GM15510 (cell line): ENCODE data around the gene PHYHIPL.

Source experiments
- POLR2A ChIP-seq: IDR thresholded peaks from 3 replicates; pipeline ENCODE4 v1.6.1; 2011; ENCODE audit warnings: borderline replicate concordance; ENCODE audit not compliant: insufficient read length; ENCODE audit errors: extremely low read depth

The PHYHIPL gene

DNA sequence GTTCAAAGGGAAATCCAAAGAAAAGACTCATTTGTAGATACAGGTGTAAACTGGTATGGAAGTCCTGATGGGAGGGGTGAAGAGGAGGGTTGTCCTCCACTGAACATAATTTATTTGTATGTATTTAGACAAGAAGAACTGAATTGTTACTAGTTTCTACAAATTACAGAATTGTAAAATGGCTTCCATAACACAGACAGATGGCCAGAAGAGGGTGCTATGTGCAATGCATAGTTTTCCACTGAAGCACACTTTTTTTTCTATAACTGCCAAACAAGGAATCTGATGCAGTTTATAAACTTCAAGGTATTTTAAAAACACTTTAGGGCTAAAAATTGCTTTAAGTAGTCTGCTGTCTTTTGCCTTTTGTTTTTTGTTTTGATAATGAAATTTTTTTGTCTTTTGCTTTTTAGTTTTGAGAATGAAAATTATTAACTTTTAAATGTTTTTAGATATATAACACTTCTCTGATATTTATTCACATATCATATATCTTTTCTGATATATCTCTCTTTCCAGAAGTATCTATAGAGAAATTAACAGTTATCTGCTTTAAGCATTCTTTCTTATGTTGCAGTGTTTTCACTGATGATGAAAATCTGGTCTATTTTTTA lies 58.5 kb downstream of the PHYHIPL start:
- TF ChIP-seq POLR2A = no peak

DNA sequence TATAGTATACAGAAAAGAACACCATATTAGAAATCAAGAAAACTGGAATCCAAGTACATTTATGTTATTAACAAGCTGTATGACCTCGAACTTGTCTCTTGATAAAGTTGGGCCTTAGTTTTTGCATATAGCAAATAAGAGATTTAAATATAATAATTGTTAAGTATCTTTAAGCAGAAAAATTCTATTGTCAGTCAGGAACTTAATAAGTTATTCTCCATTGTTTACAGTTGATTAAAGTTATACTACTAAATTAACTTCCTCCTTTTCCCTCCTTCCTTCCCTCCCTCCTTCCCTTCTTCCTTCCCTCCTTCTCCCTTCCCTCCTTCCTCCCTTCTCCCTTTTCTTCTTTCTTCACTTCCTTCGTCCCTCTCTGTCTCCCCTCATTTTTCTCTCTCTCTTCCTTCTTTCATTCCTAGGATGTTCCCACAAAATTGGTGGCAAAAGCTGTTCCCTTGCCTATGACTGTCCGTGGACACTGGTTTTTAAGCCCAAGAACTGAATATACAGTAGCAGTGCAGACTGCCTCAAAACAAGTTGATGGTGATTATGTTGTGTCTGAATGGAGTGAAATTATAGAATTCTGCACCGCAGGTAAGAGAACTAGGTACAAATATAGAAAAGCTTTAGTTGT lies 59.7 kb downstream of the PHYHIPL start:
- no peak for TF ChIP-seq POLR2A

GRCh38 chr10:59237775-59238174 lies 61.3 kb downstream of the PHYHIPL start:
- no peak for TF ChIP-seq POLR2A

DNA sequence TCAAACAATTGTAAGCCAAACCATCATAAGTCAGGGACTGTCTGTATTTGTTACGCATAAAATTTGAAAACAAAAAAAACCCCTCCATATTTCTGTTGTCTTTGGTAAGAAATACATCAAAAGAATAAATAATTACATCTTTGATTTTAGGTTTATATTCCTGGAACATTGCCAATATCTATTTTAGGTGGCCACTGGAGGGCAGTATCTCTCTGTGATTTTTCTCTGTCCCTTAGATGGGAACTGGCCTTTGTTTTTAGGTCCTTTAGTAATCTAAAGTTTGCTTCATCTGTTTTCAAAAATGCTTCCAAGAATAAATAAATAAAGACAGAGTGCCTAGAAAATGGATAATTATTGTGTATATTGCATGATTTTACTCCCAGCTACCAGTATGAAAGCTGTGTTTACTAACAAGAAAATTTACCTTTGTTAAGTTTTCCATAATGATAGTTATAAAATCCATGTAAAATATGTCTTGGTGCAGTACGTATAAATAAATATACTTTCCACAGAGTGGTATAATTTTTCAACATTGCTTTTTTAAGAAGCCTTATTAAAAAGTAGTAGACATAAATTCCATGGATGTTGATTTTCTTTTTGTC lies 64.2 kb downstream of the PHYHIPL start:
- TF ChIP-seq POLR2A = no peak

GRCh38 chr10:59242057-59242456 lies 65.6 kb downstream of the PHYHIPL start:
- no peak for TF ChIP-seq POLR2A

DNA sequence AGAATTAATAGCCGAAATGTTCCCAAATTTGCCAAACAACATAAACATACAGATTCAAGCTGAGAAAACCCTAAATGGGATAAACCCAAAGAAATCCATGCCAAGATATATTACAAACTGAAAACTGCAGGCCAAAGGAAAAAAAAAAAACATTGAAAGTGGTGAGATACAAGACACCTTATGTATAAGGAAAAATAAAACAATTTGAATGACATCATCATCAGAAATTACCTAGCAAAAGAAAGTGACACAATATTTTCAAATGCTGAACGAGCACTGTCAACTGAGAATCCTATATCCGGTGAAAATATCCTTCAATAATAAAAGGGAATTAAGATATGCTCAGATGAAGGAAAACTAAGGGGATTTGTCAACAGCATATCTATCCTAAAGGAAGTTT lies 66.5 kb downstream of the PHYHIPL start:
- no peak for TF ChIP-seq POLR2A

DNA sequence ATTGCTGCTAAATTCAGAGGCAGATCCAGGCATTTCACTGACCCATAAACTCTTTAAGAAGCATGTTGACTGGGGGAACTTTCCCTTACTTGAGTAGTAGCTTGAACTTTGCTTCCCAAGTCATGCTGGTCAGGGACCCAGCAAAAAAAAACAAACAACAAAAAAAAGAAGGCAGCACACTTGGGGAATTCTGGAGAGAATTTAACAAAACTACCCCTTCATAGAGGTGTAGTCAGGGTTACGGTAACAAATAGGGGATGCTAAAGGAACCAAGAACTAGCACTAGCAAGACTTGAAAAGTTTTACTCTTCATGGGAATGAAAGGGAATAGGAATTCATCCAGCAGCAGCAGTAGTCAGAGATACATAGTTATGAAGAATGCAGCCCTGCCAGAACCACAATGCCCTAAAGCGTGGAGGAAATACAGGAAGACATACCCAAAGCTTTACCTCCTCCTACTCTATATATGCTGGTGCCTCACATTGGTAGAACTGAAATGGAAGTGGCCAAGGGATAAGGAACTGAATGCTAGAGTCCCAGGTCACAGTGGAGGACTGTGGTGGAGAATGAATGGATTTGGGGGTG lies 67.3 kb downstream of the PHYHIPL start:
- TF ChIP-seq POLR2A = no peak

DNA sequence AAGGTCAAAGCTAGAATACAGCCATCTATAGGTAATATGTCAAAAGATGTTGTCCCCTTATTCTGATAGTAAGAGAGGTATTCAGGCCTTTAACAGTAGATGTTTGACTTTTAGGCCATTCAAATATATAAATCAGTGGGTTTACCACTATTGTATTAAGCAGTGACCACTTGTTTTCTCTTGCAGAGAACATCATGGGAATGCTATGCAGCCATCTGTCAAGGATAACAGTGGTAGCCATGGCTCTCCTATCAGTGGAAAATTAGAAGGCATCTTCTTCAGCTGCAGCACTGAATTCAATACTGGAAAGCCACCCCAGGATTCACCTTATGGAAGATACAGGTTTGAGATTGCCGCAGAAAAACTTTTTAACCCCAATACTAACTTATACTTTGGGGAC lies 68.4 kb downstream of the PHYHIPL start:
- TF ChIP-seq POLR2A = no peak

- TF ChIP-seq POLR2A = no peak
Measured at GRCh38 chr10:59245686-59246085, 69.2 kb downstream of the PHYHIPL start.

GRCh38 chr10:59252491-59252890 lies 76.0 kb downstream of the PHYHIPL start:
- TF ChIP-seq POLR2A = no peak

DNA sequence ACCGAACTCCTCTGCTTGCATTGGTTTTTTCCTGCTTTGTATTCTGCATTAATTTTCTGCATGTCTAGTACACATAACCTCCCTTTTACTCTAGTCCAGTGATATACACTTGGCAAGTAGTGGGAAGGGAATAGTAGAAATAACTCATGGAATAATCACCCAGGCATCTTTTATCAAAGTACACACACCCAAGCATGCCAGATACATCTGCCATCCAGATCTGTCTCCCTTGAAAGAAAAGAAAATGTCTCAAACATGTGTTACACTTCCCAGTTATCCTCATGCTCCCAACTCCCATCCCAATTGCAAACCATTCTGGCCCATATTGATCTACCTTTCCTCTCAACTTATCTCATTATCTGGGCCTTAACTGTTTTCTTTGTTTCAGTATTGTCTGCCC lies 79.0 kb downstream of the PHYHIPL start:
- TF ChIP-seq POLR2A = no peak

- TF ChIP-seq POLR2A = no peak
Measured at GRCh38 chr10:59257224-59257623, 80.8 kb downstream of the PHYHIPL start.

GRCh38 chr10:59258890-59259289 lies 82.4 kb downstream of the PHYHIPL start:
- TF ChIP-seq POLR2A = no peak

DNA sequence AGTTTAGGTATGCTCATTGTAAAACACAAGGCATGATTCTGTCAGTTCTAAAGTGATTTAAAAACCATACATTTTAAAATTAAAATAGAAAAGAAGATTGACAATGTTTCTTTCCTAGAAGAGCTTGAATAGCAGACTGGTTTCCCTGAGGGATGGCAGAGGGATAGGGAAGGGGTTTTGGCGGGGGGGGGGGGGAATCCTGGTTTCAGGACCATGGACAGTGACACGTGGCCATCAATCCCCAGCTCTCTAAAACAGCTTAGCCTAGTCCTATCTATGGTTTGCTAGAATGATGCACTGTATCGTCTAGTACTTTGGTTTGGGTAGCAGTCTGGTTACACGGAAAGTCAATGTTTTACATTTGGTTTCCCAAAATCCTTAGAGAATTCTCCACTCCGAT lies 88.7 kb downstream of the PHYHIPL start:
- no peak for TF ChIP-seq POLR2A

DNA sequence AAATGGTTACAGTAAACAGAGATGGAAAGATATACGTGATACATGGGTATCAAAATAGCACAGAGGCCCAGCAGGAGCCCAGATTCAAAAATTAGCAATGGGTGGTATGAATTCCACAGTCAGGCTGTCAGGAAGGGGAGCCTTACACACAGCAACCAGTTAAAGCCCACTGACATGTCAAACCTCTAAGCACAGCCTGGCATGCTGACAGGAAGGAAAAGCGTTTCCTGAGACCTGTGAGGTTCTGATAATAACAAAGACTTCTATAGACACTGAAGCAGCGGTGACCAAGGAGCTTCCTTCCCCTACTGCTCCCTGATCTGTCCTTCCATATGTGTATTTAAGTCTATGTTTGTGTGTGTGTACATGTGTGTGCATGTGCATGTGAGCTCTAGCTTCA lies 89.9 kb downstream of the PHYHIPL start:
- no peak for TF ChIP-seq POLR2A

GRCh38 chr10:59268460-59268859 lies 92.0 kb downstream of the PHYHIPL start:
- no peak for TF ChIP-seq POLR2A
